ENCODE measurements around the gene CLCN3. TPM values are rescaled to one million over a fixed set of nuclear protein-coding genes. Genes with fewer than 3 reads are reported as not detected.
"Not testable (repeated sequence)": the region's sequence is repeated elsewhere in the genome, so short reads cannot be mapped to it uniquely, and the experiment has no call there.

Gene CLCN3
- 111 TPM for total RNA-seq

GRCh38 chr4:169619958-169620879 lies at the start of gene CLCN3:
Gene CLCN3 (plus strand): TSS chr4:169620578. CDS start chr4:169635929, 15,351 bp downstream.
- peak; percentile 98 for DNase-seq

- not testable (repeated sequence) for DNase-seq
Measured at GRCh38 chr4:169571012-169571411, 49.4 kb upstream of the CLCN3 start.

DNA sequence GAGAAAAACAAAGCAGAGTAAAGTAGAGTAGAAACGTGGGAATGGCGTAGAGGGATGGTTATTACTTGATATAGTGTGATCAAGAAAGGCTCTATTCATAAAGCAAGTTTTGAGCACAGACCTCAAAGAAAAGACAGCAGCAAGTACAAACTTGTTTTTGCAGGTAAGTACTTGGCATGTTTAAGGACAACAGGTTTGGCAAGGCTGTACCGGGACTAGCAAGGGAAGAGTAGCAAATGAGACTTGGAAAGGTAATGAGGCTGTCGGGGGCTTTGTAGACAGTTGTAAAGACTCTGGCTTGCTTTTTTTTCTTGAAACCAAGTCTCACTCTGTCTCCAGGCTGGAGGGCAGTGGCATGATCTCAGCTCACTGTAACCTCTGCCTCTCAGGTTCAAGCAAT lies 48.9 kb upstream of the CLCN3 start:
- no peak for DNase-seq

DNA sequence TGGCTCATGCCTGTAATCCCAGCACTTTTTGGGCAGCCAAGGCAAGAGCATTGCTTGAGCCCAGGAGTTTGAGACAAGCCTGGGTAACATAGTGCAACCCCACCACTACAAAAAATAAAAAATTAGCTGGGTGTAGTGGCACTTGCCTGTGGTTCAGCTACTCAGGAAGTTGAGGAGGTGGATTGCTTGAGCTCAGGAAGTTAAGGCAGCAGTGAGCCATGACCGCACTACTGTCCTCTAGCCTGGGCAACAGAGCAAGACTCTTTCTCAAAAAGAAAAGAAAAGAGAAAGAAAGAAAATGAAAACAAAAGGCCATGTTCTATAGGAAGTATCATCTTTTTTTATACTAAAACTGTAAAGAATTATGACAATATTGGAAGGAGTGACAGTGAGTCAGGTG lies 46.5 kb upstream of the CLCN3 start:
- DNase-seq = no peak

DNA sequence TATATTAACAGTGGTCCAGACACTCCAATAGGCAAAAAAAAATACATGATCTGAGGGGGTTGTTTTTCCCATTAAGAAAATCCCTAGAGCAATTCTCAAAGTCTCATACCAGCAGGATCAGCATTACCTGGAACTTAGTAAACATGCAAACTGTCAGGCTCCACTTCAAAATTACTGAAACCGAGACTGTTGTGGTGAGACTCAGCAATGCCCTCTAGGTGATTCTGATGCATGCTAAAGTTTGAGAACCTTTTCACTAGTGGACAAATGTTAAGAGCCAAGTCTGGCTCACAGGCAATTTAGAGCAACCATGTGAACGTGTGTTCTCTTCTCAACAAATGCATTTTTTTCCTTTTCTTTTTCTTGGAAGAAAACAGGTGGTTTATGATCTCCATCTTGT lies 38.2 kb upstream of the CLCN3 start:
- no peak for DNase-seq

- no peak for DNase-seq
Measured at GRCh38 chr4:169582706-169583105, 37.7 kb upstream of the CLCN3 start.

DNA sequence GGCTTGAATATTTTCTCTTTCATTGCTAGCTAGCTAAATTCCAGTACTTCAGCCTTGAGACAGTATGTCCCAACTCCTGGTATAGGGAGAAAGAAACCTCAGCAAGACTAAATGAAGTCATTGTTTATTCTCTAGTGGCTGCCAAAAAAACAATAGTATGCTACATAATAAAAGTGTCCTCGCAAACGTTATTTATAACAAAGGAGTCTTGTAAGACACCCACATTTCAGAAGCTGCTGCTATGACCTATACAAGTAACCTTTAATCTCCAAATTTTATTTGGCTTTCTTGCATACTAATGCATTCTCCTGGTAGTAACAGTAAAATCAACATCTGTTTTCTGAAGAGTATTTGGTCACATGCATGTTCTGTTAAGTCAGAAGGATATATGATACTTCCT lies 36.8 kb upstream of the CLCN3 start:
- DNase-seq = no peak

GRCh38 chr4:169593050-169593560 lies 27.3 kb upstream of the CLCN3 start:
- no peak for DNase-seq

GRCh38 chr4:169594560-169595195 lies 25.7 kb upstream of the CLCN3 start:
- DNase-seq = no peak

DNA sequence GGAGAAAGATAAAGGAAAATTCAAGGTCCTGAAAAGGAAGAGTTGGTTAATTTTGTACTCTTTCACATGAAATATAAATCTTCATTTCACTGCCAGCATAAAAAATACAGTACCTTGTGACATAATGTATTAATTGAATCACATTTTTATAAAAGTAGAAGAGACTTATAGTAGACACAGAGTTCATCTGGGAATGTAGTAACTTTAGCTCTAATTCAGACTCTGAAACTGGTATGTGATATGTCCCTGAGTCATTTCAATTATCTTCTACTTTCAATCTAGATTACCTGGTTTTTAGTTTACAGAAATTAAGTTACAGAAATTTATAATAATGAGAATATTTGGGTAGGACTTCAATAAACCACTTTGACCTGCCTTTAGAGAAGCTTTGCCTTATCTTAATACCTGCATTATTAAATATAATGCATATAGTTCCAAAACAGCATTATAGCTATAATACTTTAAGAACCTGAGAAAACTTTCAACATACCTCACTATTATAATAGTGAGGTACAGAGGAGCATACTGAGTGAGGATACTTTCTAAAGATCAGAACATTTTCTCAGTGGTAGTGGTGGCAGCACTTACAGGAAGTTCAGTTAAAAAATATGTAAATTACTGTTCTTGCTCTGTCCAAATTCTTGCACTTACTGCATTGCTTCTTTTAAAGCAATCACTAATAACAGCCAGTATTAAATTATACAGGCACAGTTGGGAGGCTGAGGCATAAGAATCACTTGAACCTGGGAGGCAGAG lies 19.2 kb upstream of the CLCN3 start:
- no peak for DNase-seq

DNA sequence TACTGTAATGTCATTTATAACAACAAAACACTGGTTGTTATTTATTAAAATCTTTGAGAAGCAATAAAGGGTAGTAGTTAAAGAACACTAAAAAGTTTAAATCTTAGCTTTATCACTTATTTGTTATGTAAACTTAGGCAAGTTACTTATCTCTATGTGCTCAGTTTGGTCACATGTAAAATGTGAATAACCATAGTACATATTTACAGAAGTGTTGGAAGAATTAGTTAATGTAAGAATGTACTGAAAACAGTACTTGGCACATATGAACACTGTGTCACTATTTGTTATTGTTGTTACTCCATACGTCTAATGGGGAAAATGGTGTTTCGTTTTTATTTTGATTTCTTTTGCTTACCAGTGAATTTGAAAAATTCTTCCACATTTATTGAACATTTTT lies 17.1 kb upstream of the CLCN3 start:
- no peak for DNase-seq

GRCh38 chr4:169604131-169604900 lies 16.1 kb upstream of the CLCN3 start:
- no peak for DNase-seq

- DNase-seq = no peak
Measured at GRCh38 chr4:169604903-169605331, 15.5 kb upstream of the CLCN3 start.

- no peak for DNase-seq
Measured at GRCh38 chr4:169611157-169611556, 9.2 kb upstream of the CLCN3 start.

DNA sequence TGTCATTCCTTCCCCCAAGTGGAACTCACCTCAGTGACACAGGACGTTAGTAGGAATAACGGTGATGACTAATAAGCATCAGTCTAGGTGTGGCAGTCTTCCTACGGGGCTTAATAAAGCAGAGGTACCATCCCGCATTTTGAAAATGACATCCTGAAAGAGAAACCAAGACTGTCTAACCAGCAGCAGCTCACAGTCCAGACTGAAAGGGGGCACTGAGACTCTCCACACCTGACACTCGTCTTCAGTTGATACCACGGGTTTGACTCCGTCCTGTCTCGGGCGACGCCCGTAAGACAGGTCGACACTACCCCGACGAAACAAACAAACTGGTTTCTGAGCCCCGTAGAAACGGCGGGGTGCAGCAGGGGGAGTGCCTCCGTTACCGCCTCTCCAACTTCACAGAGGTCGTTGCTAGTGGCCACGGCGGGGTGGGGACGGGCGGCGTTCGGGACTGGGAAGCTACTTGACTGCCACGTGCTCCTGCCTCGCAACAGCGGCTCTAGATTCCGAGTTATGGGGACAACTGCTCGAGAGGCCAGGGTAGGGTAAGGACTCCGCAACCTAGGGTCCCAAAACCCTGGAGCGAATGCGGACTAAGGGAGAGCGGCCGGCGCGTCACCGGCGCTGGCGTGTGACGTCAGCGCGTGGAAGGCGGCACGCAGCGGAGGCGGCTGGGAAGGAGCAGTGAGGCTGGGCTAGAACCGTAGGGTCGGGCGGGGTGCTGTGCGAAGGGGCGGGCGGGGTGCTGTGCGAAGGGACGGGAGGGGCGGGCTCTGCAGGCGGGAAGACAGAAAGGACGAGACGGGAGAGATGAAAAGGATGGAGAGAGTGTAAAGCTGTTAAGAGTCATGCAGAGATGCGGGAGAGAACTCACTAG lies 8.1 kb upstream of the CLCN3 start, which contains the start of gene NEK1:
Gene NEK1, minus strand, starts transcription at position 593 of the 880 bp plus-strand sequence. CDS start 9,953 bp downstream, outside the sequence.
- peak; percentile 89 for DNase-seq

DNA sequence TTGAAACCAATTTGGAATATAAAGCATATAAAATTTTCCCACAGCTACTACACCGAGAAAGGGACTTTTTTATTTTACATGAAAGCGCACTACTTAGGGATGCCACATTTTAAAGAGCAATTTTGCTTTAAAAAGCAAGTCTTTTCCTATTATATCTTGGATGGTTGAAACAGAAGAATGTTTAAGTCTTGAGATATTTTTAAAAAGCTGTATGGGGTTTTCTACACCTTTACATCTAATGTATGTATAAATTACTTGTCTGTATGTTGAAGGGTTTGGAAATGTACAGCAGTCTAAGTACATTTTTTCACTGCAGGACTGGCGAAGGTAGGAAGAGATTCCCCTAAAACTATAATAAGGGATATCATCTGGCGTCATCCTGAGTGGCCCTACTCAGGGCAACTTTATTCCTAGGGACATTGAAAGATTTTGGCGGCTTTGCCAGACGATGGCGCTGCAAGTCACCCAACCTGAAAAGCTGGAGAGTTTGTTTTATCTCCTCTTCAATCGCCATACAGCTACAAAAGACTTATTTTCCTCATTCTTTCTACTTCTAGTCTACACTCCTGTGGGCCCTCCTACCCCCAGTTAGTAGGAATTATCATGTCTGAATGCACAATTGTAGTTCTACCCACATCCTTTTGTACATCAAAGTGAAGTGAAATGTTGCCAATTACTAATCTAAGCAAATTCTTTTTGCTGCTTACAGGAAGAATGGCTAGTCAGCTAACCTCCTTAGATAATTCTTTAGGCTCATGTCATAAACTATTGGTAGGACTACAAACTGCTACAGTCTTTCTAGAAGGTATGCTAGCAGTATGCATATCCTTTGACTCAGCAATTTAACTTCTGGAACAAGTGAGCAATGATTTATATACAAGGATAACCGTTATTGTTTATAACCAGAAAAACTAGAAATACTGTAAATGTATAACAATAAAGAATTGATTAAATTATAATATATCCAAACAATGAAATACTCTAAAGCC lies 7.2 kb upstream of the CLCN3 start:
- DNase-seq = peak; percentile 55

DNA sequence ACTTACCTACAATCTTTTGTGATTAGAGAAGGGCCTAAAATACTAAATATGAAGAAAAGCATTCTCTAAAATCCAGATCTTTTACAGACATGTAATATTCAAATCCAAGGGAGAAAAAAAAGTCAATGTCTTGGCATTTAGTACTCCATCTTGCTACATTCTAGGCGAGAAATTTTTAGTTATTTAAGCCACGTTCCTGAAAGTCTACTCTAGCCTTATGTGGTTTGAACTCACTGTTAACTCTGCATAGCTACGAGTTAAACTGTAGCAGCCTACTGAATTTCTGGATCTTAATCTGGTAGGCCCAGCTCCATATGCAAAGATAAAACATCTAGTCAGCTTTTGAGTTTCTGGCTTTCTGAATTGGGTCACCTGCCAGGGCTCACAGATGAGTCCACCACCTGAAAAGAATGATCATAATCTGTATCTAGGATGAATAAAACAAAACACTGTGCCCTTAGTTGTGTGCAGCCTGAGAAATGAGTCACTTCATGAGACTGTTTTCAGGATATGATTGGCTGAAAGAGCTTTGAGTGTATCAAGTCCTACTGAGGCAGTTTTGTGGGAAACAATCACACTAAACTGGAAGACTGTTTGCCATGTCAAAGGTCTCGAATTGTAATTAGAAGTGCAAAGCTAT lies 4.8 kb upstream of the CLCN3 start:
- no peak for DNase-seq

- DNase-seq = no peak
Measured at GRCh38 chr4:169616846-169617245, 3.5 kb upstream of the CLCN3 start.

GRCh38 chr4:169617306-169617705 lies 3.1 kb upstream of the CLCN3 start:
- no peak for DNase-seq
